Stimulated activated CD4-positive, alpha-beta T cell treated with anti-CD3 and anti-CD28 coated beads, Interleukin-2, amount 100 ng/mL, for 24 hours (primary cell): ENCODE data around the gene SARNP.
"Not testable (repeated sequence)": the region's sequence is repeated elsewhere in the genome, so short reads cannot be mapped to it uniquely, and the experiment has no call there.

Experiments
- DNase-seq, 2 donors: peaks; one replicate each; pipeline ENCODE4 v3.0.0-alpha.2; 2020

SARNP gene

GRCh38 chr12:55795950-55796349 is 21.6 kb downstream of the SARNP start:
- no peak for DNase-seq

GRCh38 chr12:55789893-55790292 is 27.6 kb downstream of the SARNP start:
- DNase-seq = no peak

- no peak for DNase-seq
Observed at GRCh38 chr12:55789171-55789570, 28.4 kb downstream of the SARNP start.

- DNase-seq = no peak
Observed at GRCh38 chr12:55788546-55788945, 29.0 kb downstream of the SARNP start.

GRCh38 chr12:55780685-55781084 is 36.8 kb downstream of the SARNP start:
- no peak for DNase-seq

GRCh38 chr12:55777856-55778255 is 39.7 kb downstream of the SARNP start:
- DNase-seq = no peak

- no peak for DNase-seq
Observed at GRCh38 chr12:55771736-55772135, 45.8 kb downstream of the SARNP start.

- no peak for DNase-seq
Observed at GRCh38 chr12:55767156-55767555, 50.4 kb downstream of the SARNP start.

GRCh38 chr12:55765736-55766290 is 51.7 kb downstream of the SARNP start:
- DNase-seq = no peak

GRCh38 chr12:55762646-55763045 is 54.9 kb downstream of the SARNP start:
- DNase-seq = no peak

GRCh38 chr12:55760663-55761062 is 56.9 kb downstream of the SARNP start:
- peak; percentile 38 to 53 for DNase-seq

- DNase-seq = not testable (repeated sequence)
Observed at GRCh38 chr12:55758575-55758974, 58.9 kb downstream of the SARNP start.

- DNase-seq = no peak
Observed at GRCh38 chr12:55757701-55758100, 59.8 kb downstream of the SARNP start.

- no peak for DNase-seq
Observed at GRCh38 chr12:55755246-55755645, 62.3 kb downstream of the SARNP start.

- DNase-seq = no peak
Observed at GRCh38 chr12:55748230-55748993, 69.1 kb downstream of the SARNP start.

- no peak for DNase-seq
Observed at GRCh38 chr12:55746913-55747231, 70.7 kb downstream of the SARNP start.

- no peak for DNase-seq
Observed at GRCh38 chr12:55746174-55746912, 71.2 kb downstream of the SARNP start.

GRCh38 chr12:55745361-55746173 is 72.0 kb downstream of the SARNP start:
- no peak for DNase-seq

GRCh38 chr12:55744340-55745030 is 73.0 kb downstream of the SARNP start:
- DNase-seq = no peak

GRCh38 chr12:55743406-55744339 is 73.9 kb downstream of the SARNP start:
- DNase-seq = peak; percentile 48 to 59

- peak; percentile 76 to 82 for DNase-seq
Observed at GRCh38 chr12:55742719-55743405, 74.7 kb downstream of the SARNP start, which contains the start of gene GDF11. Gene GDF11, plus strand, starts transcription at chr12:55743122. Its CDS starts 195 bp downstream, at chr12:55743317.
